ENCODE measurements around the gene HSP90AB1.

The HSP90AB1 gene

DNA sequence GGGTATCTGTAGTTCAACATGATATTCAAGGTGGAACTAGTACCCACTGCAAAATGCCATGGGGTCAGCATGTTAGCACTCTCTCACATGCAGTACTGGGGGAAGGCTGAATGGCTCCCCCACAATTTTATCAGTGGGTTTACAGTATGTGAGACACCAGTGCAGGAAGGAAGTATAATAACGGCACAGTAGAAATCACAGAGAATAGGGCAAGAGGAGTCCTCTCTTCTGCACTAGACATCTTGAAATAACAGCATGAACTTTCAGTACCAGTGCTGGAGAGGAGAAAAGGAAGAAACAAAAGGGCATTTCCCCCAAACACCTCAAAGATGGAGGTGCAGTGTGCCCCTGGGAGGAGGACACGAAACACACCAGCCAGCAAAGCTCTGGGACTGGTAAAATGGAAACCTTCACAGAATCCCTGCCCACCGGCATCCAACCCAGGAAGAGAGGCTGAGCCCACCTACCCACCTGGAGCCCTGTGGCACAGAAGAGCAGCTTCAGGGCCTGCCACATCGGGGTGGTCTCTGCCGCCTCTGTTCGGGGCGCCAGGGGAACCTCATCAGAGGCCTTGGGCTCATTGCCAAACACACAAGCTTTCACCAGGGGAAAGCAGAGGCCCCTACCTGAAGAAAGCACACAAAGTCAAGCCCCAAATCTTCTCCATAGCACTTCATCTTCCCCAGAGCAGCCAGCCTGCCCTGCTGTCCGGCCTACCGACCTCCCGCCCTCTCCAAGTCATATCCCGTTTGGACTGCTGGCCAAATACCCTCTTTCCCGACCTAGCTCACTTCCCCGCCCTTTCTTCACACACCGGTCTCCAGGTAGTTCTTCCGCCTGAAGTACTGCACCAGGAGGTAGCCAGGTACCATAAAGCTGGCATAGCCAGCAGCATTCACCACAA lies 9.2 kb downstream of the HSP90AB1 start:
- no peak for FAIRE-seq

DNA sequence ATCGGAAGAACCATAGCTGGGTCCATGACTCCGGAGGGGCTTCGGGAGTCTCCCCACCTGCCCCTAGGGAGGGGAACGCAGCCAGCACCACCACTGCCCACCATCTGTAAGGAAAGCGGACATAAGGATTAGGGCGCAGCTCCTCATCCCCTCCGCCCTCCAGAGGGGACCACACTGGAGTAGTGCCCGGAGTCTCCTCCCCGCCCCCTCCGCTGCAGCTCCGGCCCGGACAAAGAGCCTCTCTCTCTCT lies 9.8 kb downstream of the HSP90AB1 start:
- FAIRE-seq = no peak

DNA sequence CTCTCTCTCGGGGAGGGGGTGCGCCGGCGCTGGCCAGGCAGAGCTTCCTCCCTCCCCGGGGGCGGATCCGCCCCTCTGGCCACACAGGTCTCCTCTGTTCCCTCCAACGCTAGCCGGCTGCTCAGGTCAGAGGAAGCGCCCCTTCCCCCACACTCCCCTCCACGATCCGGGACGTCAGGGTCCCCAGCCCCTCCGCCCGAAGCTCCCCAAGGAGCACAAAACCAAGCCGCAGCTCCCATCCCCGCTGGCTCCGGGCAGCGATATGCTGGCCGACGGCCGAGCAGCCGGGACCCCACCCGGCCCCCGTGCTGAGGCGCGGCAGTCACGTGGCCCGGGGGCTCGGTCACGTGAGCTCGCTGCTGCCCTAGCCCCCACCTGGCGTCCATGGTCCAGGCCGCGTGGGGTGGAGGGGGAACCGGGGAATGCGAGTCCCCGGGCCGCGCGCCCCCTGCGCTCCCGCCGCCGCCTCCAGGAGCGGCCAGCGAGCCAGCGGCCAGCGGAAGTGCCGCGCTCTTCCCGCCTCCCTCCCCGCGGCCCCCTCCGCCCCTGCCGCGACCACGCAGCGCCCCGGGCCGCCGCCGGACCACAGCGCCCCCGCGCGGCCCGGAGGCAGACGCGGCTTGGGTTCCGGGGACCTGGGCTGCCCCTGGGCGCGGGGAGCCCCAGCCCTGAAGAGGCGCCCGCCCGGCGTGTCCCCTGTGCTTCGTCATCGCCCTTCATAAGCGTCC lies 10.3 kb downstream of the HSP90AB1 start, which contains the start of gene SLC35B2:
SLC35B2 (minus strand) TSS at position 504 of the 728 bp plus-strand sequence; CDS start at position 386, 118 bp downstream.
- no peak for FAIRE-seq

DNA sequence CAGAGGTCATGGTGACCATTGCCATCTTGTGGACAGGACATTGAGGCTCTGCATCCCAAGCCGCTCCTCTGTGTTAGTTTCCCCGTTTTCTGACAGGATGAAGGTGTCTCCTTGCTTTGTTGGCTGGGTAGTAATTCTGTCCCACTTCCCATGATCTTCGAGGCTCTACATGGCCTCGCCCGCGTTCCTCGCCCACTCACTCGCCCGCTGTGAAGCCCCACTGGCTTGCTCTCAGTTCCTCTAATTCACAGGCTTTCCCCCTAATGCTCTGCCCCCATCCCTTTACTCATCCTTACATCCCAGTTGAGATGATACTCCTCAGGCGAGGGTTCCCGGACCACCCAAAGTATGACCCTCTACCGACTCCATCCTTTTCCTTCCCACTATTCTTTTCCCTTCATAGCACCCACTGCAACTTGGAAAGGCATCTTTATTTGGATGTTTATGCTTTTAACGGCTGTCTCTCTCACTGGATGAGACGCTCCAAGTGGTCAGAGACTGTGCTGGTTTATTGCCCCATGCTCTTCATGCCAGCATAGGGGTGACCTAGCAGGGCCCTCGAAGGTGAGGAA lies 10.9 kb downstream of the HSP90AB1 start:
- FAIRE-seq = no peak

DNA sequence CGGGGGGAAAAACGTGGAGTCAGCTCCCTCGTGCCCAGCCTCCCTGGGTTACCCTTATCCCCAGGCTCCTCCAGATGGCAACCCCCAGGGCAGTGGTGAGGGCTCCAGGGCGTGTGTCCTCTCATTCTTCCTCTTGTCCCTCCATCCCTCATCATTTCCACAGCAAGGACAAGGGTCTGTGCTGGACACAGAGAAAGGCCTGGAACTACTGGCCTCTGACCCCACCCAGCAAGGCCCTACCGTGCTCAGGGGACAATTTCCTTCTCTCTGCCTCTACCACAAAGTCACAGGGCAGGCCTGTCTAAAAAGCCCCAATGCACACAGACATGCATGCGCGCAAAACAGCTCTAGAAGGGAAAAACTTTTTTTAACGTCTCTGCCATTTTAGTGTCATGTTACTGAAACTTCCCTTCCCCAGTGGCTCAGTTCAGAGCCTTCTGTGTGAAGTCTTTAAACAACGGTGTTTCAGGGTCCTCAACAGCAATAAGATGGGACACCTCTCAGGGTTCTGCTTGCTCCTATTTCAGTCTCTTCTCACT lies 11.5 kb downstream of the HSP90AB1 start:
- FAIRE-seq = no peak

DNA sequence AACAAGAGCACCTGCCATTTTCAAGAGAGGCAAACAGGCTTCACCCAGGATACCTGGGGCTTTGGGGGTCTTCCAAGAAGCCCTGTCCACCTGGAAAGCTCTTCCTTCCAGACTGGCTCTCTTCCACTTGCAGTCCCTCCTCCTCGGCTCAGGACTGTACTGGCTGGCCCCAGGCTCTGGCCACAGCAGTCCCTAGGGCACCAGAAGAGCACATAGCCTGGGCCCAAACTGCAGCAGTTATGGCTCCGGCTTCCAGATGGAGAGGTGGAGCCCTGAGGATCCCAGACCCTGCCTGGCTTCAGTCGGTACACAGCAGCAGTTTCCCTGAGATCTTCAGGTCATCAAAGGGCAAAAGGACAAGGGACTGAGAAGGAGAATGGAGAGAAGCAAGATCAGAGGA lies 12.0 kb downstream of the HSP90AB1 start:
- FAIRE-seq = no peak

DNA sequence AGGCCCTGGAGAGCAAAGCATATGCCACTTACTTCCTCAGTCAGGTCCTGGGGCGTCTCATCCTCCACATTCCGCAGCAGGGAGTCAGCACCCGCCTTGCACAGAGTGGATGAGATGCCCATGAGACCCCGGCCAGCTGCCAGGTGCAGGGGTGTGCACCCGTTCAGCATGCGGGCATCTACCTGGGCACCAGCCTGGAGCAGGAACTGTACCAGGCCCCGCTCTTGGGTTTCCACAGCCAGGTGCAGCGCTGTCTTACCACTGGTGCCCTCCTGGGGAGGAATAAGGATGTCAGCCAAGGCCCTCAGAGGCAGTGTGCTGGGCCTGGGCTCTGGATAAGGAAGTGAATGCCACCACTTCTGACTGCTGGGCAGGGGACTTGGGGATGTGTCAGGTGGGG lies 13.1 kb downstream of the HSP90AB1 start:
- no peak for FAIRE-seq

DNA sequence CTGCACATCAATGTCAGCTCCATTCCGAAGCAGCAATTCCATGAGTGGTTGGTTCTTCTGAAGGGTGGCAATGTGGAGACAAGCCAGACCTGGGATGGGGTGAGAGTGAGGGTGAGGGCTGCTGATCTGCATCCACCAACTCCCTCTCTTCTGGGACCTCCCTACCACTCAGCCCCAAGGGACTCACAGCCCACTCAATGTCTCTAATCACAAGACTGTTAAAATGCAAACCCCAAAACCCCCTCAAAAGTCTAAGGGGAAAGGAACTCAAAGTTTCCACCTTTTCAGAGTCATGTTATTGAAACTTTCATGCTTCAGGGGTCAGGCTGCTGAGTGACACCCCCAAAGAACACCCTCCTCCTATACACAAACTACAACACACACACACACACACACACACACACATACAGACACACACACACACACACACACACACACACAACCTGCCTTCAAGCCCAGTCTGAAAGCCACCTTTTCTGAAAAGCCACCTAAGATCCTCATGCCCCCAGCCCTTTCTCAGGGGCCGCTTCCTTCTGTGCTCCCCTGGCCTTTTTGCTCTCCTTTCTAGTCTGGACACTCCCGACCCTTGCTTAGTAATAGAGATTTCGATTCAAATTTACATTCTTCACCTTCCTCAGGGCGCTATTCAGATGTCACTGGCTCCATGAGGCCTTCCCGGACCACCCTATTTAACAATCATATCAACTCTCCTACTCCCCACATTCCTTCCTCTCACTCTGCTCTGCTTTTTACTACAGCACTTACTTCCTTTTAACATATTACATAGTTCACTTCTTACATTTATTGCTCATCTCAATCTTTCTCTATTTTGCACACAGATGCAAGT lies 13.8 kb downstream of the HSP90AB1 start:
- FAIRE-seq = no peak

DNA sequence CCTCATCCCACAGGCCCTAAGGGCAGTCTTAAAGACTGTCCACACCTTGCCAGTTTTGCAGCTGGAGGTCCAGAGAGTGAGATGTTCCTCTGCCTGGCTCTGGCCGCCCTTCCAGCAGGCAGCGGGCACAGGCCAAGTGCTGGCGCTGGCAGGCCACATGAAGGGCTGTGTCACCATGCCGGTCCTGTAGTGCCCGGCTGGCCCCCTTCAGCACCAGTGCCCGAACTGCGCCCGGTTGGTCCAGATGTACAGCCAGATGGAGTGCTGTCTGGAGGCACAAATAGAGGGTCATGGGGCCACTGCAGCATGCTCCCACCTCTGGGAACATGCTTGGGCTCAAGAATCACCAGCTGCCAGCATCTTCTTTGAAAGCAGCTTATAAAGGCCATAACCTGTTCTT lies 14.7 kb downstream of the HSP90AB1 start:
- FAIRE-seq = no peak

DNA sequence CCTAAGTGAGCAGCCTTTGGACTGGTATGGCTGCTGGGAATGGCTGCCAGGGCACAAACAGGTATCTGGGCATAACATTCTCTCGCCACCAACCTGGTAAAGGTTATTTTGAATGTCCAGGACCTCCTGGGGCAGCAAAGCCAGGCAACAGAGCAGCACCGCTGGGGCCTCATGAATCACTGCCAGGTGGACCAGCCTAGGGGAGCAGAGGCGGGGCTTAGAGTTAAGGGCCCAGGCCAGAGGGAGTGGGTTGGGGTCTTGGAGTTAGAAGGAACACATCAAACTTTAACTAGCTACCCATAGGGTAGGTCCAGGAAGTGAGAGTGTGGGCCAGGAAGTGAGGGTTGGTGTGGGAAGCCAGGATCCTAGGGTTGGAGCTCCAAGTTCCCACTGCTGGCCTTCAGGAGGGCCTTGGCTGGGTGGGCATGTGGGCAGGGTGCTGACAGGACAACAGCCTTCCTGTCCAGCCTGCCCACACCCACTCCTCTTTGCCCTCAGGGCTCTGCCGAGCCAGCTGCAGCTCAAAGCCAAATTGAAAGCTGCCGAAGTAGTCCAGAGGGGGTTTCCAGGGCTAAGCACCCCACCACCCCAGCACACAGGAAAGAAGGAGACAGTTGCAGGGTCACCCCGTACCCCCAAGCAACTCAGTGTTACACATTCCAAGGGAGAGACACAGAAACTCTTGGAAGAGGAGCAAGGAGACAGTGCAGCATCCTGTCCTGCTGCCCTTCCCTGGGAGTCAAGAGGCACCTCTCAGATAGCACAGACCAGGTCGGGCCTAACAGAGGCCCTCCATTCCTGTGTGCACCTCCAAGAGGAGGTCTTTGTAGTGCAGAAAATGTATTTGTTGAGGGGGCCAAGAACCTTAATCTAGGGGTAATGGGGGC lies 15.8 kb downstream of the HSP90AB1 start:
- no peak for FAIRE-seq

DNA sequence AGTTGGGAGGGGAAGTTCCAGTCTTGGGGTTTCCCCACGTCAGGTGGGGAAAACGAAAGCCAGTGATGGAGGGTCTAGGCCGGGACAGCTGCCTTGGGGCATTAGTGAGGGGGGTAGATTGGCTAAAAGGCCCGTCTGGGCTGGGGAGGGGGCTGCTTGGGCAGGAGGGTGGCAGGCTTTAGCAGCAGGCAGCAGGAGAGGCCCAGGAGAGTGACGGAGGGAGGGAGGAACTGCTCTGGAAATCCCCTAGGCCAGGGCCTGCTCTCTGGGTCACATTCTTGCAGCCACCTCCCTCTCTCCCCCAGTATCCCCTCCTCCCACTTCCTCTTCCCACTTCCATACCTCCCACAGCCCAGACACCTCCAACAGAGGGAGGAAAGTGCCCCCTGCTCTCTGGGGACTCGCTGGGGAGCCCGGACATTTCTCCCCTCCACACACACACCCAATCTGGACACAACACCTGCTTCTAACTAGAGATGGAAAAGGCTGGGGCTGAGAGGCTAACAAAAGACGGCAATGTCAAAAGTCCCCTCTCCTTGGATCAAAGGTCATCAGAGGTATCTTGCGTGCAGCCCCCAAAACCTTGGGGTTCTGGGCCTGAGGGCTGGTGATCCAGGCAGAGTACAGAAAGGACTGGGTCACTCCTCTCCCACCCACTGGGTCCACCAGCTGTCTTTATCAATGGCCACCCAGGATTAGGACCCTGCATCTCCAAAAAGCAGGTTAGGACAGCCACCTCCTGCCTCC lies 16.6 kb downstream of the HSP90AB1 start:
- FAIRE-seq = no peak

DNA sequence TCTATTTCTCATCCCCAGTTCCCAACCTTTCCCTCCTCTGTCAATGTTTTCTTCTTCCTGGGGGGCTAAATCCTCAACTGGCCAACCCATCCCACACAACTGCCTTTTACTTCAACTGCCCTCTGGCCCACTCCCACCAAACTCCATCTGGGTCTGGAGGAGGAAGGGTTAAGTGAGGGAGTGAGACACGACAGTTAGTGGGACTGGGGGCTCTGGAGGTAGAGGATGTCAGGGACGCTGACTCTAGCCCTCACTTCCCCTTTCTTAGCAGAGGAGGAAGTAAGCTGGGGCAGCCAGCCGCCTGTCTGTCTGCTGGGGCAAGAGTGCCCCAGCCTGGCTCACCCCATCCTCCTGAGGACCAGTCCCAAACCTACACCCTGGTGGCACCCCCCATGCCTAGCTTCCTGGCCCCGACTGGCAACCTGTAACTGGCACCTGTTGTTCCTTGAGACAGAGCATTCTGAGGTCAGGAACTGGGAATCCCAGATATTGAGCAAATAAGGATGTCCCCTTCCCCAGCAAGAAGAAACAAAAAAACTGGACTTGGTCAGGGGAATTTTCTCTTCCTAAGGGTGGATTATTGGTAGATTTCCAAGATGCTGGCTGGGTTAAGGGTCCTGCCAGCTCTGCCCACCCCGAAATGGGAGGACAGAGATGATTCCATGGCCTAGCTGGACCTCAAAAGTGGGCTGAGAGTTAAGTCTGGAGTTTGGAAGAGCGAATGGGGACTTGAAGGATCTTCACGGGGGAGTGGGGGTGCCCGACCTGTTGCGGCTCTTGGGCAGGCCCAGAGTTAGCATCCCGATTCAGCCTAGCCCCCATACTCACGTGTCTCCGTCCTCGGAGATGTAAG lies 17.5 kb downstream of the HSP90AB1 start:
- FAIRE-seq = no peak

DNA sequence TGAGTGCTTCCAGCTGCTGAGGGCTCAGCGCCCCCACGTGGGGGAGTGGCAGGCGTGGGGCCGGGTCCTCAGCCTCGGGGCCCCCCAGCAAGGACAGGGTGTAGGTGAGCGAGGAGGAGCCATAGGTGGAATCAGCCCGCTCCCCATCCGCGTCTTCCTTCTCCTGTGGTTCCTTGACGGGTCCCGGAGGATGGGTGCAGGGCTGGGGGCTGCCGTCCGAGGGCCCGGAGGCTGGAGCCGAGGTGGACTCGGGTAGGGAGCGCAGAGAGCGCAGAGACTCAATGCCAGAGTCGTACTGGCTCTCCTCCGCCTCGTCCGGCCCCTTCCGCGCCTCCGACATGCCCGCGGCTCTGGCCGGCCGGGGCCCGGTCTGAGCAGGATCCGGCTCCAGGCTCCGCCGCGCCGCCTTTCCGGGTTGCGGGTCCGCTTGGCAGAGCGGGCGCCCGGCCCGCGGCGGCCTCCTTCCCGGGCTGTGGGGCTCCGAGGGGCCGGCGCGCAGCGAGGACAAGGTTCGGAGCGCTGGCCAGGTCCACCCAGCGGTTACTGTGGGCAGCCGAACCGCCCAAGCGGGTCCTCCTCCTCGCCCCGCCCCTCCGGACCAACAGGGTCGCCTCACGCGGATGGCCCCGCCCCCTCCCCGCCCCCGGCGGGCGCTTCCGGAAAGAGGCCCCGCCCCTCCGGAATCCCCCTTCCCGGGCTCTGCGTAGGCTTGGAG lies 18.3 kb downstream of the HSP90AB1 start, which contains the start of gene NFKBIE:
NFKBIE (minus strand) TSS at position 545 of the 715 bp plus-strand sequence; CDS start at position 340, 205 bp downstream.
- FAIRE-seq = no peak

DNA sequence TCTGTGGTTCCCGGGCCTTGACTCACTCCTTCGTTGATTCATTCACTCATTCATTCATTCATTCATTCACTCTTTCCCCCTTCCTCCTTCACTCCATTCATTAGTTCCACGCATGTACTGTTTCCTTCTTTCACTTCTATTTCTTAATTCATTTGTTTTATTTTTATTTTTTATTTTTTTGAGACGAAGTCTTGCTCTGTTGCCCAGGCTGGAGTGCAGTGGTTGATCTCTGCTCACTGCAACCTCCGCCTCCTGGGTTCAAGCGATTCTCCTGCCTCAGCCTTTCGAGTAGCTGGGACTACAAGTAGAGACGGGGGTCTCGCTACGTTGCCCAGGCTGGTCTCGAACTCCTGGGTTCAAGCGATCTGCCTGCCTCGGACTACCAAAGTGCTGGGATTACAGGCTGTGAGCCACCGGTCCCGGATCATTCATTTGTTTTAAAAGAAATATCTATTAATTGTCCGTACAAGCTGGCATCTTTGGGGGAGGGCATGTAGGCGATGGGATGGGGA lies 18.9 kb downstream of the HSP90AB1 start:
- FAIRE-seq = no peak

DNA sequence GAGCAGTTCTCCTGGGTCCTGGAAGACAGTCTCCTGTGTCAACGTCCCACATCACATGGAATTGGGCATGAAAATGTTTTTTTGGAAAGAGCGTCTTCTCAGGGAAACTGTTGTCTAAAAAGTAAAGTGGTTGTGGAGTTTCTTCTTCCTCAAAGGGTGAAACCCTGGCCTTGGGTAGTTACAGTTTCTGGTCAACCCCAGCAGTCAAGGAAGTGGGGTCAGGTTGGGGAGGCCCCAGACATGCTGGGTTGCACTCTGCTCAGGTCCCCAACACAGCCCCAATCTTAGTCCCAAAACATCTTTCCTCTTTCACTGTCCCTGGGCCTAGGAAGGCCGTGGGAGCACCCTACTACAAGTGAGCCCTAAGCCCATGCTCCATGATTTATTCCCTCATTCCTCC lies 19.4 kb downstream of the HSP90AB1 start:
- FAIRE-seq = no peak

DNA sequence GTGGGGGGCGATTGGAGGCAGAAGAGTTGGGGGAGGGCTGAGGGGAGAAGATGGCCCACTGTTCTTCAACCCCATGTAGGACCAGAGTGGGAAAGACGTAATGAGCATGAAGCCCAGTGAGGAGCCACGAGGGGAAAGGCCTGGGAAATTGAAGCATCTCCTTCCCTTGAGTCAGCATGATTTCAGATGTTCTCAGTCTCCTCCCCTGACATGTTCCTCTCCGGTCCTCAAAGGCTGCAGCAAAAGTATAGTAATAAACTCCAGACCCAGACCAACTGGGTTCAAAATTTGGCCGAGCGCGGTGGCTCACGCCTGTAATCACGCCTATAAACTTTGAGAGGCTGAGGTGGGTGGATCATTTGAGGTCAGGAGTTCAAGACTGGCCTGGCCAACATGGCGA lies 20.4 kb downstream of the HSP90AB1 start:
- FAIRE-seq = no peak

DNA sequence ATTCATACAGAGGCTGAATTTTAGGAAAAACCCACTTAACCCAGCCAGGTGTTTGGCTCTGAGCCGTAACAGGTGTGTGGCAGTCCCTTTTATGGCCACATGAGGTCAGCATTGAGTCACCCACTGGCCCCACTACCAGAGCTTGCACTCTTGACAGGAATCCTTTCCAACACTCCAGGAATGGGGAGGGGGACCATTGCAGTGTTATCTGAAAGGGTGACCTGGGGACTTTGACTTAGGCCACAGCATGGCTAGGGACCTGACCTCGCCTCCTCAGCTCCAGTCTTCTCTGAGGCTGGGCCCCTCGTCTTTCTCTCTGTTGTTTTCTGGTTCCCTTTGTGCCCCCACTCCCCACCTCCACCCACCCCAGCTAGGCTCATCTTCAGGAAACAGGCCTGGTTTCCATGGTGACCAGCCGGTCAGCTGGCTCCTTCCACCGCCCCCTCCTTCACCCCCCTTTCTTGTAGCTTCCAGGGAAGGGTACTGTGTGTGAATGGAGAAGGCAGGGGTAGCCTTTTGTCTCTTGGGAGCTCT lies 21.3 kb downstream of the HSP90AB1 start:
- FAIRE-seq = no peak

DNA sequence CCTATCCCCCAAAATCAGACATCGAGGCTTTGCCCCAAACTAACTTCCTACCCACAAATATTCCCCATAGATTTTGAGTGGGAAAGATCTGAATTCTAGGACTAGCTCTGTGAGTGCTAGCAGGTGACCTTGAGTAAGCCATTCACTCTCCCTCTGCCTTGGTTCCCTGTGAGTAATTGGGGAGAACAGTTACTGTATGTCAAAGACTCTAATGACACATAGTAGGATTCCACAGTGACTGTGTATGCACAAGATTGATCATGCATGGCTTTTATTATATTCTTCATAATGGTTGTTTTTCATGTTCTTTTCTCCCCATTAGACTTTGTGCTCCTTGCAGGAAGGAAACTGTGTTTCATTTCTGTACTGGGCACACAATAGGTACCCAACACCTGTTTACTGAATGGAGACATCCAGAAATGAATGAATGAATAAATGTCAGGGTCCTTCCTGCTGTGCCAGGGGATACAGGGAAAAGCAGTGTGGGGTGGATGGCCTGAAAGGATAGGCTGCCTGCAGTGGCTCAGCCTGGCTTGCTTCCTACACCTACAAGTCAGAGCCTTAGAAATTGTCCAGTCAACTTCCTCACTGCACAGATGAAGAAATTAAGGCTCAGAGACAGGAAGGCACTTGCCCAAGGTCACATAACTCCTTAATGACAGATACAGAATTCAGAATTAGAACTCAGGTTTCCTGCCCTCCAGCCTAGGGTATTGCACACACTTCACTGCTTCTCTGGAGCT lies 22.4 kb downstream of the HSP90AB1 start:
- FAIRE-seq = no peak

Data from A204.1 (cell line).